Posterior vena cava (tissue), 2 donors: ENCODE measurements around the gene UIMC1. TPM values are rescaled to one million over a fixed set of nuclear protein-coding genes. Genes with fewer than 3 reads are reported as not detected.
A peak's percentile ranks its signal among the peaks of the same experiment; 100 is the strongest.
"Not testable (repeated sequence)": the region's sequence is repeated elsewhere in the genome, so short reads cannot be mapped to it uniquely, and the experiment has no call there.

ENCODE experiments used
- DNase-seq: peaks from one replicate; pipeline ENCODE4 v3.0.0-alpha.2; 2020; ENCODE audit warnings: low spot score
- intact Hi-C, 2 donors: fragments of 100-400 bp; cut with DNase I; formaldehyde crosslinking; loops; one replicate each; pipeline versions ENCODE4 v1.14.1 to v1.14.2; 2022 to 2023
- total RNA-seq, 2 donors: library from RNA; stranded (reverse); fragmentation: NEBNext Ultra II Directional; extraction: Animal tissue kit (Norgen Biotek cat#: 25700); gene quantifications; one replicate each; pipeline ENCODE4 v1.2.1, GENCODE V29; 2021
- donor health status: DM: yes; HTN: yes; CAD: no.
- donor health status: DM: yes; HTN: yes; CAD: no.

UIMC1 gene
- total RNA-seq, 2 donors from 2014 or later: 33.1 to 41.4 TPM

DNA sequence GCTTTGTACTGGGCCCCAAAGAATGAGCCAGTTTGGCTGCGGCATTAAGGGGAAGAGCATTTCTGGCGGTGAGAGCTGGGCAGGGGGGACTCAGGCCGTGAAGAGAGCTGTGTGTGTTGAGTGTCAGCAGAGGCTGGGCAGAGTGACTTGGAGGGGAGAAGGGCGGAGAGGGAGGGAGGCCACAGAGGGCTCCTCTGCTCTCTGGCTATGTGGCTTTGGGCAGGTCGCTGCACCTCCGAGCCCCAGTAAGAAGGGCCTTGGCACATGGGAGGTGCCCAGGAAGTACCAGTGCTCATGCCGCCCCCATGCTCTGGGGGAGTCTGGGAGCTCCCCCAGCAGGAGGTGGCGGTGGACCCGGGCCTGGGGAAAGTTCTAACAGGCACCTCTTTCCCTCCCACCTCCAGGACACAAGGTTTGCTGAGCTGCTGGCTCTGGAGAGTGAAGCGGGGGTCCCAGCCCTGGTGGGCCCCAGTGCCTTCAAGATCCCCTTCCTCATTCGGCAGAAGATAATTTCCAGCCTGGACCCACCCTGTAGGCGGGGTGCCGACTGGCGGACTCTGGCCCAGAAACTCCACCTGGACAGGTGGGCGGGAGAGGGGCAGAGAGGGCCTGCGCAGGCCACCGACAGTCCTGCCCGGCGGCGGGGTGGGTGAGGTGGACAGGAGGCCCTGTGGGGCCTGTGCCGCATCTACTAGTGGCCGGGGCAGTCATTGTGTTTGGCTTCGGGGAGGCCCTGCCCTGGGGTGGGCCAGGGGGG is 127.5 kb downstream of the UIMC1 start:
- intact Hi-C loops: no loop called here
- no peak for DNase-seq

- DNase-seq: no peak
- intact Hi-C loops: no loop called here
These were observed 128.1 kb downstream of the UIMC1 start for GRCh38 chr5:176878463-176878862.

DNA sequence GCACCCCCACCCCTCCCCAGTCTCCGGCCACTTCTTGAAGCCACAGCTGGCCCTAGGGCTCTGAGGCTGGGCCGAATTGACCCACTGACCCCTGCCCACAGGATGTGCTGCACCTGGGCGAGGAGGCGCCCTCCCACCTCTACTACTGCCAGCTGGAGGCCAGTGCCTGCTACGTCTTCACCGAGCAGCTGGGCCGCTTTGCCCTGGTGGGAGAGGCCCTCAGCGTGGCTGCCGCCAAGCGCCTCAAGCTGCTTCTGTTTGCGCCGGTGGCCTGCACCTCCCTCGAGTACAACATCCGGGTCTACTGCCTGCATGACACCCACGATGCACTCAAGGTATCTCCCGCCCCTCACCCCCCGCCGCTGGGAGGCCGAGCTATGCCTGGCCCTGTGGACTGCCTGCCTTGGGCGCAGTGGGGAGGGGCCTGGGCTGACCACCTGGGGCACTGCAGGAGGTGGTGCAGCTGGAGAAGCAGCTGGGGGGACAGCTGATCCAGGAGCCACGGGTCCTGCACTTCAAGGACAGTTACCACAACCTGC is 128.7 kb downstream of the UIMC1 start:
- peak; percentile 79 for DNase-seq
- intact Hi-C loops: no loop called here

GRCh38 chr5:176876506-176877431 is 129.8 kb downstream of the UIMC1 start:
- no peak for DNase-seq
- intact Hi-C loops: no loop called here

DNA sequence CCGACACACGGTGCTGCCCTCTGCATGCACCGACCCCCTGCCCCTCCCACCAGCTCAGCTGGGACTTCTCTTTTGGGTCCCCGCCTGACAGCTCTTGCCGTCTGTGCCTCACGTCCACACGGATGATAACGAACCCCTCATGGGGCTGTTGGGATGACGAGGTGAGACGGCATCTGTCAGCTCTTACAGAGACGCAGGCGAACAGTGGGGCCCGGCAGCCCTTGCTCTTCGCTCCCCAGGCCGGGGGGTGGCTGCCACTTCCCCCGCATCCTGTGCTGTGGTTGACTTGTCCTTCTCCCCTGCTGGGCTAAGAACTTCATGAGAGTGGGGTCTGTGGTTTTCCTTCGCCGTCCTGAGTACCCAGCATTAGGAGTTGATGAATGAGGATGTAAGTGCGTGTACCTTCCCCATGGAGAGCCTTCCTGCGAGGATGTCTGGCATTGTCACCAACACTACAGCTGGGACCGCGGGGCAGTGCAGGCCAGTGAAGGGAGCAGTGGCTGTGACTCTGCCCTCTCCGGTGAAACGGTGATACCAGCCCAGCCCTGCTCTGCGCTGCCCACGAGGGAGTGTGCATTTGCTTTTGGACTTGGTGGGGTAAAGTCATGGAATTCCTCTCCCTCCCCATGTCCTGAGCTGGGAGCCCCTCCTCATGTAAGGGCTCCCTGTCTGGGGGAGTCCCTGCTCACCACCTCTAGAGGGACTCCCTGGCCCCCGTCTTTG is 130.6 kb downstream of the UIMC1 start:
- intact Hi-C loops: no loop called here
- DNase-seq: peak; percentile 79

DNA sequence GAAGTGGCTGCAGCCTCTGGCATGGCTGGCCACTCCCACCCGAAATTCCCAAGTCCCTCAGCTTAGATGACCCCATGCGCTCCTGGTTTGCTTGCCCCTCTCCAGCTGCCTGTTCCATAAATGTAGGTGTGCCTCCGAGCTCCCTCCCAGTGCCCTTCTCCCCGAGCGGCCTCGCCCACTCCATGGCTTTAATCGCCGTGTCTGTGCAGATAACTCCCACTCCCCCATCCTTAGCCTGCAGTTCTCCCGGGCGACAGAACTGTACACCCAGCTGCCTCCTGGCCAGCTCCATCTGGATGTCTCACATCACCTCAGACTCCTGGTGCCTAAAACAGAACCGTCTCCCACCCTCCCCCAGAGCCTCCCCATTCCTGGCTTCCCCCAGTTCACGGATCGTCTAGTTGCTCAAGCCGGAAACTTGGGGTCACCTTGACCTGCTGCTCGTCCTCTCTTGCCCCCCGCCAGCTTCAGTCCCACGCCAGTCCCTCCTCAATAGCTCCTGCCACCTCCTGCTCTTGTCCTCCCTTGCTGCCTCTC is 131.5 kb downstream of the UIMC1 start:
- intact Hi-C loops: no loop called here
- no peak for DNase-seq

DNA sequence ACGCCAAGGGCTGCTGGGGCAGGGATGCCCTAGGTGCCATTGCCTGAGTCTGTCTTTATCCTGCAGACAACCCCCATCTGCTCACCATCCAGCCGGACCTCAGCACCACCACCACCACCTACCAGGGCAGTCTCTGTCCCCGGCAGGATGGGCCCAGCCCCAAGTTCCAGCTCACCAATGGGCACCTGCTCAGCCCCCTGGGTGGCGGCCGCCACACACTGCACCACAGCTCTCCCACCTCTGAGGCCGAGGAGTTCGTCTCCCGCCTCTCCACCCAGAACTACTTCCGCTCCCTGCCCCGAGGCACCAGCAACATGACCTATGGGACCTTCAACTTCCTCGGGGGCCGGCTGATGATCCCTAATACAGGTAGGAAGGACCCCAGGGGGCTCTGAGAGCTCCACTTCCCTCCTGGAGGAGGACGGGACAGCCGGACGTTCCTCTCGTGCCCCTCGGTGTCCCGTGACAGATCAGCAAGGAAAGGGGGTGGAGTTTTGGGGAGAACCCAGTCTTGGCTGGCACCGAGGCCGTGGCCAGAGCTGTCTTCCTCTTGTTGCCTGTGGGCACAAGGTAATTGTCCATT is 132.3 kb downstream of the UIMC1 start:
- no peak for DNase-seq
- intact Hi-C loops: no loop called here

- no peak for DNase-seq
- intact Hi-C loops: no loop called here
These were observed 132.9 kb downstream of the UIMC1 start for GRCh38 chr5:176873541-176874172.

- intact Hi-C loops, DNase-seq: not testable (repeated sequence)
These were observed 133.6 kb downstream of the UIMC1 start for GRCh38 chr5:176873011-176873410.

DNA sequence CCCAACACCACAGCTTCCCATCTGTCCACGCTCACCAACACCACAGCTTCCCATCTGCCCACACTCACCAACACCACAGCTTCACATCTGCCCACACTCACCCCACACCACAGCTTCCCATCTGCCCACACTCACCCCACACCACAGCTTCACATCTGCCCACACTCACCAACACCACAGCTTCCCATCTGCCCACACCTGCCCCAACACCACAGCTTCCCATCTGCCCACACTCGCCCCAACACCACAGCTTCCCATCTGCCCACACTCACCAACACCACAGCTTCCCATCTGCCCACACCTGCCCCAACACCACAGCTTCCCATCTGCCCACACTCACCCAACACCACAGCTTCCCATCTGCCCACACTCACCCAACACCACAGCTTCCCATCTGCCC is 134.0 kb downstream of the UIMC1 start:
- intact Hi-C loops, DNase-seq: not testable (repeated sequence)

GRCh38 chr5:176870644-176871043 is 135.9 kb downstream of the UIMC1 start:
- DNase-seq, intact Hi-C loops: not testable (repeated sequence)

DNA sequence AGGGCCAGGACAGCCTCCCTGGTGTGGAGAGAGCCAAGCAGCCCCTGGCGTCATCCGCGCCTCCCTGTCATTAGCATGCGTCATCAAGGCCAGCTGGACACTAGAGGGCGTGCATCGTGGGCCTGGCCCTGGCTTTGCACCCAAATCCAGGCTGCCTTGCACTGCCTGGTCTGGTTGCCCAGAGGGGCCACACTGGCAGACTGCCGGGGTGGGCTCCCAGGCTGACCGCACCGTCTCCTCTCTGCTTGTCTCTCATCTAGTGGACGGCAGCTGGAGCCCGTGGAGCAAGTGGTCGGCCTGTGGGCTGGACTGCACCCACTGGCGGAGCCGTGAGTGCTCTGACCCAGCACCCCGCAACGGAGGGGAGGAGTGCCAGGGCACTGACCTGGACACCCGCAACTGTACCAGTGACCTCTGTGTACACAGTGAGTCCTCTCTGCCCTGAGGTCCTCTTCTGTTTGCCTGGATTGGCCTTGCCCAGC is 136.4 kb downstream of the UIMC1 start:
- DNase-seq: no peak
- intact Hi-C loops: no loop called here

DNA sequence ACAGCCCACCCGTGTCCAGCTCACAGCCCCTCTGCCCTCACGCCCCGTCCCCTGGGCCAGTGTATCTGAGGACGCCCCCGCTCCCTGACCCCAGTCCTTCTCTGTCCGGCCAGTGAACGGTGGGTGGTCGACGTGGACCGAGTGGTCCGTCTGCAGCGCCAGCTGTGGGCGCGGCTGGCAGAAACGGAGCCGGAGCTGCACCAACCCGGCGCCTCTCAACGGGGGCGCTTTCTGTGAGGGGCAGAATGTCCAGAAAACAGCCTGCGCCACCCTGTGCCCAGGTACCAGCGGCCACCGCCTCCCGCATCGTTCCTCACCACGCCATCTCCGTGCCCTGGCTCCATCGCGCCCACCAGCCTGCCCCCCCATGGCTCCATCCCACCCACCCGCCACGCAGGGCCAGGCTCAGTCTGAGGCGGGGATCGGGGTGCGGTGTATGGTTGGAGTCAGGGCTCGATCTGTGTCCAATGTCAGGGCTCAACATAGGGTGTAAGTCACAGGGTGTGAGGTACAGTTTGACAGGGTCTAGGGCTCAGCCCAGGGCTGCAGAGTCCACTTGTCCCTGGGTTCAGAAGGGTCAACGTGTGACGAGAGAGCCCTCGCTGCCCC is 137.0 kb downstream of the UIMC1 start:
- no peak for DNase-seq
- intact Hi-C loops: no loop called here

DNA sequence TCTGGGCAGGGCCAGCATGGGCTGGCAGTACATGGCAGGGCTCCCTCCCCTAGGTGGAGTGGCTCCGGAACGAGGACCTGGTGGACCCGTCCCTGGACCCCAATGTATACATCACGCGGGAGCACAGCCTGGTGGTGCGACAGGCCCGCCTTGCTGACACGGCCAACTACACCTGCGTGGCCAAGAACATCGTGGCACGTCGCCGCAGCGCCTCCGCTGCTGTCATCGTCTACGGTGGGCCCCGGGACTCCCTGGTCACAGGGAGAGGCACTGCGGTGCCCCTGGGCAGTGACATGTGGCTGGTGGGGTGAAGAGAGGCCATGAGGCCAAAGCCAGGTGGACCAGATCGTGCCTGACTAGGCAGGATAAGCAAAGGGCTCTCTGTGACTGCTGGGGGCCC is 137.8 kb downstream of the UIMC1 start:
- DNase-seq: no peak
- intact Hi-C loops: no loop called here

DNA sequence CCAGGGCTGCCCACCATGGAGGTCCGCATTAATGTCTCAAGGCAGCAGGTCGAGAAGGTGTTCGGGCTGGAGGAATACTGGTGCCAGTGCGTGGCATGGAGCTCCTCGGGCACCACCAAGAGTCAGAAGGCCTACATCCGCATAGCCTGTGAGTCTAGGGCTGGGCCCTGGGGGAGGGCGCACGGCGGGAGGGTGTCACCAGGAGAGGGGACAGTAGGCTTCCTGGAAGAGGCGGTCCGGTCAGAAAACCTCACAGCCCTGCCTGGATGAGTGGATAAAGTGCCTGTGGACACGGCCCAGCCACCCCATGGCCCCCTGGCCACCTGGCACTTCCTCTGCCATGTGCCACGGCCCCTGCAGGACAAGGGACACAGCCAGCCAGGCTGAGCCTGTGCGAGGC is 138.5 kb downstream of the UIMC1 start:
- intact Hi-C loops: no loop called here
- DNase-seq: no peak

- intact Hi-C loops: no loop called here
- DNase-seq: no peak
These were observed 139.8 kb downstream of the UIMC1 start for GRCh38 chr5:176866707-176867310.

- intact Hi-C loops: no loop called here
- DNase-seq: no peak
These were observed 140.6 kb downstream of the UIMC1 start for GRCh38 chr5:176865964-176866363.

DNA sequence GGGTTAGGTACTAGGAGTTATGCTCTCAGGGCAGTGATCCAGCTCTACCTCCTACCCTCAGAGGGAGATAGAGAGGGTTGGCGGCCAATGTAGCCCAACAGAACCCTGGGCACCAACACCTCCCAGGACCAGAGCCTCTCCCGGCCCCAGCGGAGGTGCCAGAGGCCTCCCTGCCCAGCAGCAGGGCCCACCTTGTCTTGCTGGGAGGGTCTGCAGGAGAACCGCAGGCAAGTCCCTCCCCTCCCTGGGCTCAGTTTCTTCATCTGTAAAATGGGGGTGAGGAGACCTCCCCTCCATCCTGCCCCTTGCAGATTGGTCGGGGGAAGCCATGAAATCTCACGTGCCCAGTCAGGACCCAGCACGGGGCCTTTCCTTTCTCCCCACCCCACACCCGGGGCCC is 141.8 kb downstream of the UIMC1 start:
- DNase-seq: no peak
- intact Hi-C loops: no loop called here
